Ovary (tissue), 3 donors: ENCODE results near the gene OR52W1.

Experiments
- CTCF ChIP-seq, 3 donors: fragments of 450-650 bp in 2 of 3; fragments of 200-600 bp in 1 of 3; IDR thresholded peaks; one replicate each; pipeline versions ENCODE4 v1.5.1 to v1.8.0; 2016 to 2022; ENCODE audit warnings: antibody characterized with exemption in 3 of 3, mild to moderate bottlenecking in 1 of 3
- EP300 ChIP-seq: sonication (generic); formaldehyde crosslinking; IDR thresholded peaks from one replicate; pipeline ENCODE4 v1.6.1; 2017; ENCODE audit warnings: antibody characterized with exemption
- POLR2A ChIP-seq: fragments of 450-650 bp; IDR thresholded peaks from one replicate; pipeline ENCODE4 v1.6.1; 2017; ENCODE audit warnings: antibody characterized with exemption, mild to moderate bottlenecking, moderate library complexity
- donor health status: DM: no; HTN: no; CAD: no.

- TF ChIP-seq POLR2A (no peak), EP300 (no peak), CTCF (IDR thresholded peaks at IDR 0.05) (no peak)
These were observed 26.9 kb downstream of the OR52W1 start for GRCh38 chr11:6225896-6226295.
